ENCODE data around the gene MYCBPAP. TPM values are rescaled to one million over a fixed set of nuclear protein-coding genes. Genes with fewer than 3 reads are reported as not detected.

MYCBPAP gene
- polyA plus RNA-seq, 1 experiment, result 0.17 TPM

DNA sequence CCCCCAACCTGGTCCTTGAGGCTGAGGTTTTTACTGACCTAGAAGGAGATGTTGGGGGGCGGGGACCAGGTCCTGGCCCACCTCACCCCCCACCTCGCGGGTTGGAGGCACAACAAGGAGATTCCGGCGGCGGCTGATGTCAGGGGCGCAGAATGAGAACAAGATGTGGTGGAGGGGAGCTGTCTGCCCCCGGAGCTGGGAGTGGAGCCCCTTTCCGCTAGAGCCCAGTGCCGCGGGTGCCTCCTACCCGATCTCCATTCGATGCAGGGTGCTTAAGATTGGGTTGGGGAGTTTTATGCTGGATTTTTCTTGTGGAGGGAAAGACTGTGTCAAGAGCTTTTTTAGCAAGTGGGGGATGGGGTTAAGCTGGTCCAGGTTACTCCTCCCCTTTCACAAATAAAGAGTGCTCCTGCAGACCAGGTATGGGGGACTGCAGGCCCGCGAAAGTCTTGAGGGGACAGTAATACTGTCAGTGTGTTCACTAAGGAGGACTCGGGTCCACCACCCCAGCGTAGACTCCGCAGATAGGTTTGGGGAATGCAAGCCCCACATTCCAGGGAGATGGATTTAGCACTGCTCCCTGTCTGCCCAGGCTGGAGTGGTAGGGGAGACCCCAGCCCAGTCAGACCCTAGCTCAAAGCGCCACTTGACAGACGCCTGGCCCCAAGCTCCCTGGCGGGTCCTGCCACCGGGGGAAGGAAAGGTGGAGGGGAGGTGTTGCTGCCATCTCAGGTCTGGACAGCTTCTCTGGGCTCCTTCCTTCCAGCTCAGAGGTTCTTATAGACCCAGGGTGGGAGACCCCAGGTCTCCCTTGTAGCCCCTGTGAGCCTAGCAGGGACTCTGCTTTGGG is 54.2 kb downstream of the MYCBPAP start:
- POLR2A ChIA-PET, result interaction anchor here (0.7 to 0.9 kb wide), 2 partner anchors 11 to 27 kb away, joined by 3 read pairs; no protein-coding TSS in a partner anchor
- Histone ChIP-seq H3K4me3 (ENCODE audit: low read depth, low read length) (no peak overlapping the region), H3K27ac (ENCODE audit: low read depth, low read length) (no peak overlapping the region), H3K27me3 (ENCODE audit: control insufficient read depth, insufficient read depth, low read length) (peaks cover 80% of the 10 kb centered on the region), H3K9me3 (ENCODE audit: control insufficient read depth, insufficient read depth, low read length) (no peaks in the 10 kb centered on the region; the same call in 1 of the 2 replicates)
- DNase-seq (ENCODE audit: low read depth, low spot score), result no peak
- CTCF ChIA-PET, result interaction anchor here (0.6 to 2.5 kb wide), 2 partner anchors 12 to 84 kb away, joined by 4 to 13 read pairs; no protein-coding TSS in a partner anchor
- TF ChIP-seq, protein P1, sequence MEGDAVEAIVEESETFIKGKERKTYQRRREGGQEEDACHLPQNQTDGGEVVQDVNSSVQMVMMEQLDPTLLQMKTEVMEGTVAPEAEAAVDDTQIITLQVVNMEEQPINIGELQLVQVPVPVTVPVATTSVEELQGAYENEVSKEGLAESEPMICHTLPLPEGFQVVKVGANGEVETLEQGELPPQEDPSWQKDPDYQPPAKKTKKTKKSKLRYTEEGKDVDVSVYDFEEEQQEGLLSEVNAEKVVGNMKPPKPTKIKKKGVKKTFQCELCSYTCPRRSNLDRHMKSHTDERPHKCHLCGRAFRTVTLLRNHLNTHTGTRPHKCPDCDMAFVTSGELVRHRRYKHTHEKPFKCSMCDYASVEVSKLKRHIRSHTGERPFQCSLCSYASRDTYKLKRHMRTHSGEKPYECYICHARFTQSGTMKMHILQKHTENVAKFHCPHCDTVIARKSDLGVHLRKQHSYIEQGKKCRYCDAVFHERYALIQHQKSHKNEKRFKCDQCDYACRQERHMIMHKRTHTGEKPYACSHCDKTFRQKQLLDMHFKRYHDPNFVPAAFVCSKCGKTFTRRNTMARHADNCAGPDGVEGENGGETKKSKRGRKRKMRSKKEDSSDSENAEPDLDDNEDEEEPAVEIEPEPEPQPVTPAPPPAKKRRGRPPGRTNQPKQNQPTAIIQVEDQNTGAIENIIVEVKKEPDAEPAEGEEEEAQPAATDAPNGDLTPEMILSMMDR (IDR thresholded peaks at IDR 0.05; ENCODE audit: low read depth, low read length), result no peak

DNA sequence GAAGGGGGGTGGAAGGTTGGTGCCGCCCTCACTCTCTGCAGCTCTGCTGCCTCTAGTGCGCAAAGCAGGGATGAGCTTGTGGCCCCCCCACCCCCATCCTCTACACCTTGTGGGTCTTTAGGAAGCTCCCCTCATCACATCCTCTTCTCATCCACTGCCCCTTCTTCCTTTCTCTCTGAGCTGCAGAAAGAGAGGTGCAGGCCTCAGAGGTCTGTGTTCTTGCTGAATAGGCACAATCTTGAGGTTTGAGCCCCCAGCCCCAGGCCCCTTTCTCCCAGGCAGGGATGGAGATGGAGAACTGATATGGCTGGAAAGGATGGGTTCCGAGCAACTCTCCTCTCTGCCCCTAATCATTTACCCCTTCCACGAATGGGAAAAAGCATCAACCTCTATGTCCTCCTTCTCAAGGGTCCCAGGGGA is 54.9 kb downstream of the MYCBPAP start:
- ChIA-PET CTCF (interaction anchor here (0.6 to 2.5 kb wide), 2 partner anchors 12 to 85 kb away, joined by 4 to 13 read pairs; no protein-coding TSS in a partner anchor), POLR2A (interaction anchor here (0.9 kb wide), 1 partner anchor 26 kb away, joined by 3 read pairs; no protein-coding TSS in a partner anchor)
- Histone ChIP-seq H3K27me3 (ENCODE audit: control insufficient read depth, insufficient read depth, low read length) (peaks cover 77% of the 10 kb centered on the region), H3K4me3 (ENCODE audit: low read depth, low read length) (no peak overlapping the region), H3K27ac (ENCODE audit: low read depth, low read length) (no peak overlapping the region), H3K9me3 (ENCODE audit: control insufficient read depth, insufficient read depth, low read length) (no peaks in the 10 kb centered on the region; the same call in 1 of the 2 replicates)
- no peak for DNase-seq (ENCODE audit: low read depth, low spot score)
- TF ChIP-seq, protein P1 (IDR thresholded peaks at IDR 0.05; ENCODE audit: low read depth, low read length), result no peak

DNA sequence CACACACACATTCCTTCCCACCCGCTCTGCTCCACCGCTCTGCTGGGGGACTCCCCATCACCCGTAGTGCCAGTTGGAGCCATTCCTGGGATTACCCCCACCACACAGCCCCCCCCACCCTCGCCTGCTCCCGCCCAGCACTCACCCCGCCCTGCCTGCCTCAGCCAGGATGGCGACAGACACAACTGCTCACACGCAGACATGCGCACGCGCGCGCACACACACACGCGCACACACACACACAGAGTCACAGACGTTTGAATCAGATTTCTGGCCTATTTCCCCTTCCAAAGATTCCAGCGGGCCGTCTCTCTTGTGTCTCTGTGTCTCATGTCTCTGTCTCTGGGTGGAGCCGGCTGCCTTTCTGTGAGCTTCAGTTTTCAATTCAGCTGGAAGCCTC is 56.7 kb downstream of the MYCBPAP start:
- ChIA-PET POLR2A (no interaction called here), CTCF (interaction anchor here (0.6 to 1.4 kb wide), 5 partner anchors 14 to 131 kb away, joined by 3 to 10 read pairs (median 3); no protein-coding TSS in a partner anchor)
- Histone ChIP-seq H3K4me3 (ENCODE audit: low read depth, low read length) (no peak overlapping the region), H3K27ac (ENCODE audit: low read depth, low read length) (no peak overlapping the region), H3K27me3 (ENCODE audit: control insufficient read depth, insufficient read depth, low read length) (peaks cover 71% of the 10 kb centered on the region), H3K9me3 (ENCODE audit: control insufficient read depth, insufficient read depth, low read length) (no peaks in the 10 kb centered on the region; the same call in 1 of the 2 replicates)
- no peak for DNase-seq (ENCODE audit: low read depth, low spot score)
- TF ChIP-seq, protein P1 (IDR thresholded peaks at IDR 0.05; ENCODE audit: low read depth, low read length), result no peak

DNA sequence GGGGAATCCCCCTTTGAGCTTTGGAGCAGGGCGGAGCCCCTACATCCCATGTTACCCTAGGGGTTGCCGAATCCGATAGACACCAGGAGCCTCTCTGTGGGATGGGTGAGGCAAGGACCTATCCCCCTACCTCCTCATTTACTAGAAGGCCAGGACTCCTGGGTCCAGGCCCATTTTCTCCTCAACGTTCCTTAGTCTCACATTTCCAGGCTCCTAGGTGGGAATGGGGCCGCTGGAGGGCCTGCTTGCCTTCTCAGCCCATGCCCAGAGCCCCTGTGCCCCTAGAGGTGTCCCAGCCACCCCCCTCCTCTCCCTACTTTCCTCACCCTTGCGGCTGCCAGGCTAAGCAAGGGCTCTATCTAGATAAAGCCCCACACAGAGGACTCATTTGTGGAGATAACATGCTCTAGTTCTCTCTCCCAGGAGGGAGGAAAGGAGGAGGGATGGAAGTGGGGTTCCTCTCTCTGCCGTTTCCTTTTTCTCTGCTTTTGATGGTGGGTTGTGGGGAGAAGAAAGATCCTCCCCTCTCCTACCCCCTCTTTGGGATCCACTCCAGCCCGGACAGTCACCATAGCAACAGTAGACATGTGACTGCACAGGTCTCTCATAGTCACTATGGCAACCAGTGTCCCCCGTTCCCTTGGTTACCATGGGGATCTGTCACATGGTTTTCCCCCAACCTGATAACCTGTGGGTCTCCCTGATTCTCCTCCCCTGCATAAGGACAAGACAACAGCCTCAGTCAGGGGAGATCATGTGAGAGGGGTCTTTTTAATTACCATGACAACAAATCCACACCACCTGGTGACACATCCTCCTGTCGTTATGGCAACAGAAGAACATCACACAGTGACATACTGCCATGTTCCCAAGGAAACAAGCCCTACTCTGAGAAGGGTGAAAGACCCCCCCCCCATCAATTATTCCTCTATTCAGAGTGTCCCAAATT is 57.4 kb downstream of the MYCBPAP start:
- ChIA-PET CTCF (interaction anchor here (0.7 to 1.0 kb wide), 2 partner anchors 23 to 129 kb away, joined by 3 read pairs; no protein-coding TSS in a partner anchor), POLR2A (no interaction called here)
- no peak for DNase-seq (ENCODE audit: low read depth, low spot score)
- Histone ChIP-seq H3K27ac (ENCODE audit: low read depth, low read length) (no peak overlapping the region), H3K27me3 (ENCODE audit: control insufficient read depth, insufficient read depth, low read length) (peaks cover 69% of the 10 kb centered on the region), H3K4me3 (ENCODE audit: low read depth, low read length) (no peak overlapping the region), H3K9me3 (ENCODE audit: control insufficient read depth, insufficient read depth, low read length) (no peaks in the 10 kb centered on the region; the same call in 1 of the 2 replicates)
- TF ChIP-seq, protein P1 (IDR thresholded peaks at IDR 0.05; ENCODE audit: low read depth, low read length), result no peak
